ENCODE measurements around the gene TAF11L4. TPM values are rescaled to one million over a fixed set of nuclear protein-coding genes. Genes with fewer than 3 reads are reported as not detected.
"Not testable (repeated sequence)": the region's sequence is repeated elsewhere in the genome, so short reads cannot be mapped to it uniquely, and the experiment has no call there.

The TAF11L4 gene
- total and polyA plus RNA-seq, 4 donors: not detected

DNA sequence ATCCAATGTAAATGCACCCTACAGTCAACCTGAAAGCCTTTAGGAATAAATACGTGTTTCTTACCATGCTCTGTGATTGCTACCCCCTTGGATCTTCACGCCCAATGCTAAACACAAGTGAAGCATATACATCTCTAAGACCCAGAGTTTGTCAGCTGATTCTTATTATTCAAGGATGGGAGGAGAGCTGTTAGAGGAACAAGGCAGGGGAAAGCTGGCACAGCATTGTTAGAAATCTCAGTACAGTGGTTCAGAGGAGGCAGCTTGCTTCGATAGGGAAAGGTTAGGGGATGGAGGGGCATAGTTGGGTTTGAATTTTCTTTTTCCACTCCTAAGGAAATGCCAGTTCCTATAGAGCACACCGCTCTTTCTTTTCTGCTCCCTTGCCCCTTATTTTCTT is 40.2 kb upstream of the TAF11L4 start:
- no peaks in the 10 kb centered on the region for H3K27me3 ChIP-seq (ENCODE audit: control insufficient read depth in 3 of 3, insufficient read depth in 3 of 3, low read length in 2 of 3)
- H3K36me3 ChIP-seq (ENCODE audit: control insufficient read depth in 4 of 4, insufficient read depth in 4 of 4, low read length in 4 of 4): no peaks in the 10 kb centered on the region
- no peaks in the 10 kb centered on the region for H3K9me3 ChIP-seq (ENCODE audit: control insufficient read depth in 4 of 4, insufficient read depth in 3 of 4, low read length in 3 of 4)
- no peak overlapping the region for H3K9ac ChIP-seq (ENCODE audit: insufficient read depth in 1 of 2, low read length in 2 of 2)
- WGBS, 2 donors: 74 to 86% methylated on average over 4 of the region's 4 CpGs
- no peak for DNase-seq
- ATAC-seq (ENCODE audit: insufficient read depth, low FRiP score): no peak
- H3K4me1 ChIP-seq (ENCODE audit: control insufficient read depth in 5 of 5, insufficient read depth in 5 of 5, low read length in 5 of 5): no peaks in the 10 kb centered on the region
- H3K27ac ChIP-seq (ENCODE audit: low read depth in 1 of 2, low read length in 1 of 2): no peak overlapping the region
- TF ChIP-seq, protein P1, sequence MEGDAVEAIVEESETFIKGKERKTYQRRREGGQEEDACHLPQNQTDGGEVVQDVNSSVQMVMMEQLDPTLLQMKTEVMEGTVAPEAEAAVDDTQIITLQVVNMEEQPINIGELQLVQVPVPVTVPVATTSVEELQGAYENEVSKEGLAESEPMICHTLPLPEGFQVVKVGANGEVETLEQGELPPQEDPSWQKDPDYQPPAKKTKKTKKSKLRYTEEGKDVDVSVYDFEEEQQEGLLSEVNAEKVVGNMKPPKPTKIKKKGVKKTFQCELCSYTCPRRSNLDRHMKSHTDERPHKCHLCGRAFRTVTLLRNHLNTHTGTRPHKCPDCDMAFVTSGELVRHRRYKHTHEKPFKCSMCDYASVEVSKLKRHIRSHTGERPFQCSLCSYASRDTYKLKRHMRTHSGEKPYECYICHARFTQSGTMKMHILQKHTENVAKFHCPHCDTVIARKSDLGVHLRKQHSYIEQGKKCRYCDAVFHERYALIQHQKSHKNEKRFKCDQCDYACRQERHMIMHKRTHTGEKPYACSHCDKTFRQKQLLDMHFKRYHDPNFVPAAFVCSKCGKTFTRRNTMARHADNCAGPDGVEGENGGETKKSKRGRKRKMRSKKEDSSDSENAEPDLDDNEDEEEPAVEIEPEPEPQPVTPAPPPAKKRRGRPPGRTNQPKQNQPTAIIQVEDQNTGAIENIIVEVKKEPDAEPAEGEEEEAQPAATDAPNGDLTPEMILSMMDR (IDR thresholded peaks at IDR 0.05; ENCODE audit: control extremely low read depth, extremely low read depth): no peak
- H3K4me3 ChIP-seq: no peak overlapping the region

DNA sequence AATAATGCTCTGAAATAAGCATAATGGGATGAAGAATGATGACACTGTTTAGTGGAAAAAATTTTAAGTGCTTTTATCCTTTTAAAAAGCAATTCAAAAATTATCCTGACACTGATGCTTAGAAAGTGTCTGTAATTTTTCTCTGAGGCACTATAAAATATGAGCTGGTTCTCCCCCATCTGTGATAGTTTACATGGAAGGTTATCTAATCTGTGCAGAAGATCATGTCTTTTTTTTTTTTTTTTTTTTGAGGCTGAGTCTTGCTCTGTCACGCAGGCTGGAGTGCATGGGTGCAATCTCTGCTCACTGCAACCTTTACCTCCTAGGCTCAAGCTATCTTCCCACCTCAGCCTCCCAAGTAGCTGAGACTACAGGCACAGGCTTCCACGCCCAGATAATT is 38.8 kb upstream of the TAF11L4 start:
- TF ChIP-seq, protein P1 (IDR thresholded peaks at IDR 0.05; ENCODE audit: control extremely low read depth, extremely low read depth): no peak

DNA sequence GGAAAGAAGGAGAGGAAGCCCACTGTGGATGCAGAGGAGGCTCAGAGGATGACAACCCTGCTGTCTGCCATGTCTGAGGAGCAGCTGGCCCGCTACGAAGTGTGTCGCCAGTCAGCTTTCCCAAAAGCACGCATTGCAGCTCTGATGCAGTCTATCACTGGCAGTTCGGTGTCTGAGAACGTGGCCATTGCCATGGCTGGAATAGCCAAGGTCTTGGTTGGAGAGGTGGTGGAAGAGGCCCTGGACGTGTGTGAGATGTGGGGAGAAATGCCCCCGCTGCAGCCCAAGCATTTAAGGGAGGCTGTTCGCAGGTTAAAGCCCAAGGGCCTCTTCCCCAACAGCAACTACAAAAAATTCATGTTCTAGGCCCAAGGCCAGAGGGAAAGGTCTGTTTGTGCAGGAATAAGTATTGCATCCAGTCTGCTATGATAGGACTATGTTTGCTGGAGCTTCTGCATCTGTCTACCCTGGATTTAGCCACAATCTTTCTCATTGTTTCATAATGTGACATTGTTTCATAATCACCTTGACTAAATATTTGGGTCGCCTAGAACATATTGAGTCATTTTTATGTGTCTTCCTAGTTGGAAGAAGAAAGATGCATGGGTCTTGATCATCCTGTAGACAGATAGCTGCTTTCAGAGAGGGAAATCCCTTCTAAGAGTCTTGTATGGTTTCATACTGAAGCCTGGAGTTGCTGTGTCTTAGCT is 35.0 kb upstream of the TAF11L4 start:
- H3K9me3 ChIP-seq (ENCODE audit: control insufficient read depth in 4 of 4, insufficient read depth in 3 of 4, low read length in 3 of 4); H3K4me3 ChIP-seq; ATAC-seq (ENCODE audit: insufficient read depth, low FRiP score); H3K36me3 ChIP-seq (ENCODE audit: control insufficient read depth in 4 of 4, insufficient read depth in 4 of 4, low read length in 4 of 4); H3K27me3 ChIP-seq (ENCODE audit: control insufficient read depth in 3 of 3, insufficient read depth in 3 of 3, low read length in 2 of 3); H3K9ac ChIP-seq (ENCODE audit: insufficient read depth in 1 of 2, low read length in 2 of 2); H3K4me1 ChIP-seq (ENCODE audit: control insufficient read depth in 5 of 5, insufficient read depth in 5 of 5, low read length in 5 of 5); DNase-seq; H3K27ac ChIP-seq (ENCODE audit: low read depth in 1 of 2, low read length in 1 of 2): not testable (repeated sequence)
- 88 to 92% methylated on average over 9 to 10 of the region's 10 CpGs for WGBS, 2 donors

More for the DNA sequence above, 38.8 kb upstream of the TAF11L4 start:
- H3K4me1 ChIP-seq (ENCODE audit: control insufficient read depth in 5 of 5, insufficient read depth in 5 of 5, low read length in 5 of 5): no peaks in the 10 kb centered on the region
- ATAC-seq (ENCODE audit: insufficient read depth, low FRiP score) (no peak), DNase-seq (no peak)
- no peaks in the 10 kb centered on the region for H3K9me3 ChIP-seq (ENCODE audit: control insufficient read depth in 4 of 4, insufficient read depth in 3 of 4, low read length in 3 of 4)
- no peaks in the 10 kb centered on the region for H3K36me3 ChIP-seq (ENCODE audit: control insufficient read depth in 4 of 4, insufficient read depth in 4 of 4, low read length in 4 of 4)
- H3K9ac ChIP-seq (ENCODE audit: insufficient read depth in 1 of 2, low read length in 2 of 2): no peak overlapping the region
- H3K27ac ChIP-seq (ENCODE audit: low read depth in 1 of 2, low read length in 1 of 2): no peak overlapping the region
- H3K4me3 ChIP-seq: no peak overlapping the region
- 64 to 95% methylated on average over 2 of the region's 2 CpGs for WGBS, 2 donors
- H3K27me3 ChIP-seq (ENCODE audit: control insufficient read depth in 3 of 3, insufficient read depth in 3 of 3, low read length in 2 of 3): no peaks in the 10 kb centered on the region

DNA sequence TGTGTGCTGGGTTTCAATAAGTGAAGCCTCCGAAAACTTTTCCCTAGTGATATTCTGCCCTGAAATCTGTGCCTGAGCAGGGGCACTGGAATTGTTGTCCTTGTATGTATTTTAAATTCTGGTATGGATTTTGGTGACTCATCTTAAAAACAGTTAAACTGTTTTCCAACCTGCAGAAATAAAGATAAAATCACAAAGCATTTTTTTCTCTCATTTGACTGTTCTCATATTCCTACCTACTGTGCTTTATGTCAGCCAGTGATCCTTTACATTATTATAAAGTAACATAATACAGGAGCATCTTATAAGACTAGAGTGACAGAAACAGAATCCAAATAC is 34.5 kb upstream of the TAF11L4 start:
- Histone ChIP-seq H3K27me3 (ENCODE audit: control insufficient read depth in 3 of 3, insufficient read depth in 3 of 3, low read length in 2 of 3) (no peaks in the 10 kb centered on the region), H3K9me3 (ENCODE audit: control insufficient read depth in 4 of 4, insufficient read depth in 3 of 4, low read length in 3 of 4) (peaks cover 0 to 5% (median 0%) of the 10 kb centered on the region in 4 donors), H3K4me3 (no peak overlapping the region), H3K36me3 (ENCODE audit: control insufficient read depth in 4 of 4, insufficient read depth in 4 of 4, low read length in 4 of 4) (no peaks in the 10 kb centered on the region), H3K4me1 (ENCODE audit: control insufficient read depth in 5 of 5, insufficient read depth in 5 of 5, low read length in 5 of 5) (no peaks in the 10 kb centered on the region), H3K9ac (ENCODE audit: insufficient read depth in 1 of 2, low read length in 2 of 2) (no peak overlapping the region), H3K27ac (ENCODE audit: low read depth in 1 of 2, low read length in 1 of 2) (no peak overlapping the region)
- TF ChIP-seq, protein P1 (IDR thresholded peaks at IDR 0.05; ENCODE audit: control extremely low read depth, extremely low read depth): no peak
- ATAC-seq (ENCODE audit: insufficient read depth, low FRiP score): no peak
- WGBS, 2 donors: 95 to 97% methylated on average over 1 of the region's 1 CpG
- no peak for DNase-seq

DNA sequence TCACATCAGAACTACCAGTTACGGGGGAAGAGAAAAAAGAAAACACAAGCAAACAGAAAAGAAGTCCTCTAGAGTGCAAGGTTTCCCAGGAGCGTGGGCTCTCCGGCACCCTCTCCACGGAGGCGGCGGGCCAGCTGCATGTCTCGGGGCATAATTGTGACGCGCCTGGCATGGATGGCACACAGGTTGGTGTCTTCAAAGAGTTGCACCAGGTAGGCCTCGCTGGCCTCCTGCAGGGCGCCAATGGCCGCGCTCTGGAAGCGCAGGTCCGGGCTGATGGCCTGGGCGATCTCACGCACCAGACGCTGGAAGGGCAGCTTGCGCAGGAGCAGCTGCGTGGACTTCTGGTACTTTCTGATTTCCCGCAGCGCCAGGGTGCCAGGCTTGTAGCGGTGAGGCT is 30.3 kb upstream of the TAF11L4 start:
- WGBS, 2 donors: 94 to 95% methylated on average over 21 to 23 of the region's 23 CpGs
- not testable (repeated sequence) for ATAC-seq (ENCODE audit: insufficient read depth, low FRiP score)

More for the DNA sequence above, 30.3 kb upstream of the TAF11L4 start:
- not testable (repeated sequence) for H3K4me3 ChIP-seq; H3K4me1 ChIP-seq (ENCODE audit: control insufficient read depth in 5 of 5, insufficient read depth in 5 of 5, low read length in 5 of 5); H3K27ac ChIP-seq (ENCODE audit: low read depth in 1 of 2, low read length in 1 of 2); H3K27me3 ChIP-seq (ENCODE audit: control insufficient read depth in 3 of 3, insufficient read depth in 3 of 3, low read length in 2 of 3); H3K9ac ChIP-seq (ENCODE audit: insufficient read depth in 1 of 2, low read length in 2 of 2); DNase-seq; H3K36me3 ChIP-seq (ENCODE audit: control insufficient read depth in 4 of 4, insufficient read depth in 4 of 4, low read length in 4 of 4); H3K9me3 ChIP-seq (ENCODE audit: control insufficient read depth in 4 of 4, insufficient read depth in 3 of 4, low read length in 3 of 4)

All from lung (tissue), 12 donors.